NAMALWA (cell line): ENCODE results near the gene NCK2.

Experiments
- DNase-seq: peaks from one replicate; pipeline ENCODE4 v3.0.0-alpha.2; 2015; ENCODE audit warnings: low spot score

NCK2 gene

DNA sequence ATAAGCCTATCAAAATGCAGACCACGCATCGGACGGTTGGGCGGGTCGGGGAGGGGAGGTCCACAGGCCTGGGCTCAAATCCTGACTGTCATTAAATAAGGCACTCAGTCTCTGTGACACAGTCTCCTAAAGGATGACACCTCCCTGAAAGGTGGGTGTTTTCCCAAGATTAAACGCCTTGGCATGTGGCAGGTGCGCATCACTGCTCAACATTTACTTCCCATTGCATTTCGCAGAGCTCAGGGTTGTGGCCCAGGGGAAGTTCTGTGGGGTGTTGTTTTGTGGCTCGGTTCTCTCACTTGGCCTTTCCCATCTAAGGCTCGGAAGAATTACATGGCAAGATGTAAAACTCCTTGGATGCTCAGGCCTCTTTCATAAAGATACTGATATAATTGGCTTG lies 107.4 kb downstream of the NCK2 start:
- DNase-seq: no peak

DNA sequence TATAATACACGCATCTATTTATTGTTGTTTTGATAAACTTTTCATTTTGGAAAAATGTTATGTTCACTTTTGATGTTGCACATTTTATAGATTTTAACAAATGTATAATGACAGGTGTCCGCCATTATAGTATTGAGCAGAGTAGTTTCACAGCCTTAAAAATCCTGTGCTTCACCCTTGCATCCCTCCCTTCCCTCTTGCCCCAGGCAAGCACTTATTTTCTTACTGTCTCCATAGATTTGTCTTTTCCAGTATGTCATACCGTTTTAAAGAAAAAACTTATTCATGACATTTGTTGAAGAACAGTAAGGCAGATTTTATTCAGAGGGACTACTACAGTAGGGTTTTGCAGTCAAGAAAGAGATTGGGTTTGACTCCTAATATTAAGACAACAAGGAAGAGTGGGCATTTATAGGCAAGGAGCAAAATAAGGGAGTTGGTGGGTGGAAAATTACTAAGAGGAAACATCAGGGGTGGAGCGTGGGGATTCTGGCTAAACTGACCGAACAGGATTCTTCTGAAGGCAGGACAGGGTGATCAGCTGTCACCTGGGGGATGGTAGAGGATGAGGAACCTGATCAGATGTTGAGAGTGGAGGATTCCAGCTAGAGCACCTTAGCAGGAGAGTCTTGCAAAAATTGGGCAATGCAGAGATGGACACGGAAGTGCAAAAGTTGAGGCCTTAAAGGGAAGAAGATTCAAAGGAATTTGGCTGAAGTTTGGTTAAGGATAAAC lies 108.8 kb downstream of the NCK2 start:
- no peak for DNase-seq

DNA sequence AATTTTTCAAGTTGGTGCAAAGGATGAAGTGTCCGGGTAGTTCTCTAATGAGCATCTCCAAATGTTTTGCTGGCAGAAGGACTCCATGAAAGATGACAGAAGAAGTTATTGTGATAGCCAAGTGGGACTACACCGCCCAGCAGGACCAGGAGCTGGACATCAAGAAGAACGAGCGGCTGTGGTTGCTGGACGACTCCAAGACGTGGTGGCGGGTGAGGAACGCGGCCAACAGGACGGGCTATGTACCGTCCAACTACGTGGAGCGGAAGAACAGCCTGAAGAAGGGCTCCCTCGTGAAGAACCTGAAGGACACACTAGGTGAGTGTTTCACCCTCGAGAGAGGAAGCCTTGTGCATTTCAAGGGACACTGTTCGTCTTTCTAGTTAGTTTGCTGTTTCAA lies 110.3 kb downstream of the NCK2 start:
- DNase-seq: no peak

- DNase-seq: no peak
These were observed 111.9 kb downstream of the NCK2 start for GRCh38 chr2:105856581-105856980.

DNA sequence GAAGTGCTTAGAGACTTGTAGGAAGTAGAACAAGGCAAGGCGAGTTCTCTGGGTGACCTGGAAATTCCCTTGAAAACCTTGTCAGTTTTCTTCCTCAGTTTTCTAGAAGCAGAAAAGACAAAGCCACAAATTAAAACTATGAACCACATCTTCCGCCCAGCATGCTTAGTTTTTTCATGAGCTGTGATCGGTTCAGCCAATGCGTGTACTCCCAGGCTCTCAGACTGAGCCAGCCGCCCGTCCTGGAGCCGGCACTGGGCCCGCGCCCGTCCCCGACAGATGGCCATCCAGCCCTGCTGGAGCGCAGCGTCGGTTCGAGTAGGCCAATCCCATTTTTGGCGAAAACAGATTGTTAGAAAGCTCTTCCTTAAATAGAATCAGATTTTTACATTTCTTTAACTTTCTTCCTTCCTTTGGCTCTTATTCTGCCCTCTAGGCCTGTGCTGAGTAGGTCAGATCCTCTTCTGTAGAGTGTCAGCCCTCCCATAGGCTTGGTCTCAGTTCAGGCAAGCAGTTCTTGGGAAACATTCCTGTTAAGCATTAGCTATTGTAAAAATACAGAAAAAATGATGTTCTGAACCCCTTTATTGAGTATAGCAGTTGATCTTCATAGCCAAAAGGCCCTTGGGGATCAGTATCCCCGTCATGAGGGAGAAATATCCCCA lies 112.5 kb downstream of the NCK2 start:
- DNase-seq: no peak

DNA sequence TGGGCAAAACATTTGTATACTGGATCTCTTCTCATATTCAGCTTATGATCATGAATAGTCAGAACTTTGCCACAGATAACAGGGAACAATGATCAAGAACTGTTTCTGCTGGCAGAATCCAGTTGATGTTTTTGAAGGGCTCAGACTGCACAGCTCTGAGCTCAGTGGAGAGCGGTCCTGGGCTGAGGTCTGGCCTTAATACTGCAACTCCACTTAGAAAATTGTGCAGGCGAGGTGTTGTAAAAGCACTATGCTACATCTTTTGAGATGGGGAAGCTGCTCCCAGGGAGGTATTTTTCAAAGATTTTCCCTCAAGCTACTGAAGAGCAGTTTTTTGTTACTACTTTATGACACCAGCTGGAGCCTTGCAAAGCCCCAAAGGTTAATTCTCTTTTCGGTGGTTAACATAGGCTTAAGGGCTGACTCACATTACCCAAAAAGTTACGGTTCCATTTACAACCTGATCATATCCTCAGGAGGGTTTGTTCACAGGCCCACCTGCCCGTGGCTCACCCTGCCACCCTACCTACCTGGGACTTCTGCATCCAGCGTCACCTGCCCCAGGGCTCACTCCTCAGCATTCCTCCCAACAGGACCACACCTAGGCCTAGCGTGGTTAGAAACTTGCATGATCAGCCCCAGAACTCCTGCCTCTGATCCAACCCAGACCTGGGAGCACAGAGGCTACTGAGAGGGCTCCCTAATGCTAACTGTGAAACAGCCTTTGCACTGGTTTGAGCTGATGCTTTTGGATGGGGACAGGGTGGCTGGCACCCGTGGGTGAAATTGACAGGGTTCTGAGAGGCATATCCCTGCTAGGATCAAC lies 114.4 kb downstream of the NCK2 start:
- no peak for DNase-seq

DNA sequence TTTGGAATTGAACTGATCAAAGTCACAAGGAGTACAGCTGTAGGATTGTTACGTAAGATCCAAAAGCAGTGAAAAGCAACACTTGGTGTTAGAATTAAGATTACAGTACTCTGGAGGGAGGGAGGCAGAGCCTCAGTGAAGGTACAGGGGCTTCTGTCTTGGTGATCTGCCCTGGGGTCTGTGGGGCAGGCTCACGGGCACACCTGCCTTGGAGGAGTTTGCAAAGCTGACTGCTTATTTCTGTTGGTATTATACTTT lies 114.9 kb downstream of the NCK2 start:
- DNase-seq: no peak

- DNase-seq: no peak
These were observed 115.9 kb downstream of the NCK2 start for GRCh38 chr2:105860567-105860966.

DNA sequence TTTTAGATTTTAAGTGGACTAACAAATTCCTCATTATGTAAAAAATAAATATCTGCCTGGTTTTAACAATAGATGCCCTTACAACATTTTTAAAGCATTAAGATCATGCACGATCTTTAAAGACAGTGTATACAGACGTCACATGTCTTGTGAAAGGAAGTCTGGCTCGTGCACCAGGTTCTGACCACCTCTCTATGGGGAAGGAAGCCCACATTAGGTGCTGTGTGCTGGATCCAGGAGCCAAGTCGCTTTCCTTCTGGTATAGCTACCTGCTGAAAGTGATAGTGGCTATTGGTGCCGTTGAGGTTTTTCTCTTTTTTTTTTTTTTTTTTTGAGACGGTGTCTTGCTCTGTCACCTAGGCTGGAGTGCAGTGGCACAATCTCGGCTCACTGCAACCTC lies 116.5 kb downstream of the NCK2 start:
- DNase-seq: no peak

GRCh38 chr2:105862843-105863242 lies 118.1 kb downstream of the NCK2 start:
- DNase-seq: no peak

- DNase-seq: no peak
These were observed 119.5 kb downstream of the NCK2 start for GRCh38 chr2:105864262-105864661.

DNA sequence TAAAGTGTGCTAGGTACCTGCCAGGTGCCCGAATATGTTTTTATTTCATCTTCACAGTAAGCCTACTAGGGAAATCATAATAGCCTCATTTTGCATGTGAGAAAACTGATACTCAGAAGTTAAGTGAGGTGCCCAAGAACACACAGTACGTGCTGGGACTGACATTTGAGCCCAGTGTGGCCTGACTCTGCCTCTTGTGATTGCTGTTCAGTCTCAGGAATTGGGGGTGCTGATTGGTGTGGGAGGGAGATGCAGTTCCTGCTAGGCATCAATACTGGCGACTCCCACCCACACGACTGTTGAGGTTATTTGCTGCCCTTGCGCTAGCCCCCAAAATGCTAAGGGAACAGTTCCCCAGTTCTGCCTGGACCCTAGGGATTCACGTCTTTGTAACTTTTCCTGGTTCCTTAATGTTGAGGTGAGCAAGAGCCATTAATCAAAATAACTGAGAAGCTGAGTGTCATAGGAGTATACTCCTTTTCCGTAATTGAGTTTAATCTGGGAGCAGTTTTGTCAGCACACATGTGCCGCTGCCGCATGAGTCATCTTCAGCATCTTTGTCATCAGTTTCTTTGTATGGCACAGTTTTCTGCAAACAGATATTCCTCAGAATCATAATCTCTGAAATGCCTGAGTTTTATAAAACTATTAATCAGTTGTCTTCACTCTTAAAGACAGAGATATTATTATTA lies 120.7 kb downstream of the NCK2 start:
- no peak for DNase-seq

- no peak for DNase-seq
These were observed 121.8 kb downstream of the NCK2 start for GRCh38 chr2:105866216-105867185.

- no peak for DNase-seq
These were observed 122.9 kb downstream of the NCK2 start for GRCh38 chr2:105867587-105867986.

DNA sequence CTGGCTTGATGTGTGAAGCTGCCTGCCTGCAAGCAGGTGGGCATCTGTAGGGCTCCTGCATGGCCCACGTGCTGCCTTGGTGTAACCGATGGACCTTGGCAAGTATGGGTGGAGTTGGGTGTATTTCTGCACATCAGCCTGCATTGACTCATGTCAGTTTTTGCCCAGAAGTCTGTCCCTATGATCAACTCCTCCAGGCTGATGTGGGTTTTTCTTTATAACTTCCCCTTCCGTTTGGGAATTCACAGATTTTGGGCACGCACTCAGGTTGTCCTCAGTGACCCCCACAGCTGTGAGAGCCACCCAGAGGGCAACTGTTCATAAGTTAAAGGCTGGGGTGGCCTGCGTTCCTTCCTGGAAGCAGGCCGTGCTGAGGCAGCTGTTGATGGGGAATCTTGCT lies 123.3 kb downstream of the NCK2 start:
- no peak for DNase-seq

DNA sequence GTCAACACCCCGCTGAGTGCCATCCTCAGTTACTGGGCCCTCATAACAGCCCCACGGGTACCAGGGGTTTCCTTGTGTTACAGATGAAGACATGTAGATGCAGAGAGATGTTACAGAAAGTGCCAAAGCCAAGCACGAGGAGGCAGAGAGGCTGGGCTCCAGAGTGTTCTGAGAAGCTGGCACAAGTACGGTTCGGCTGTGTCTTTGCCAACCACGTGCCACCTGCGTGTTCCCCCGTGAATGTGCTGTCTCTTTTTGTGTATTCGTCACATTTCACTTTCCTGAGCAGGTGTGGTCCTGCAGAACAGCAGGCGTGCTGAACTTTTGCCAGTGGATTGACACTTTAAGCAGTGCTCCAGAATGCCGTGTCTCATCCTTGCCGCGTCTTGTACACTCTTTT lies 124.6 kb downstream of the NCK2 start:
- DNase-seq: no peak

DNA sequence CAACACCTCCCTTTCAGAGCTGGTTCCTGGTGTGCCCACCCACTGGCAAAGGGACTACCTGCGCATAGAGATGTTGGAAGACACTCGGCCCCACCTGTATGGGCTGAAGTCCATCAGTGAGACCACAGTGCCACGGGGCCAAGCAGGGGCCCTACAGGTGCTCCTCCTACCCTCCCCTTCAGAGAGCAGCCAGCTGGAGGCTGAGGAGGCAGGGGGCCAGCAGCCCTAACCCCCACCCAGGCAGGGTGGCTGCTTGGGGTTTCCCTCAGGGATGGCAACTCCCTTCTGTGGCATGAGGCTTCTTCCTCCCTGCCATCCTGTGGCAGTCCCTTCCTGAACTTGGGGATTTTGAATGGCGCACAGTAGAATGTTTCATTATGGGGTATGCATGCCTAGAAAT lies 125.3 kb downstream of the NCK2 start:
- no peak for DNase-seq

DNA sequence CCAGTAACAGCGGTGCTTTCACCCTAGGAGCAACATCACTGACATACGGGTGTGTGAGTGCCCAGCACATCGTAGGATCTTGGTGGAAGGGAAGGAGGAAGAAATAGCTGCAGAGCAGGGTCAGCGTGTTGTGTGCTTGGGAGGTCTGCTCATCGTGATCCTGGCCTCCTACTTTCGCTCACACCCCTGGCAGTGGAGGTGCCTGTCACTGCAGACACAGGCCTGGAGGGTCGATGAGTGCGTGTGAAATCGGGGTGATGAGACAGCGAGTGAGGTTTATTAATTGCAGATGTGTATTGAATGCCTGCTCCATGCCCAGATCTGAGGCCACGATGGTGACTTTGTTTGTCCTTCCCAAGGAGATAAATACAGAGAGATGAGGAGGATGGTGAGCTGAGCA lies 126.1 kb downstream of the NCK2 start:
- no peak for DNase-seq

DNA sequence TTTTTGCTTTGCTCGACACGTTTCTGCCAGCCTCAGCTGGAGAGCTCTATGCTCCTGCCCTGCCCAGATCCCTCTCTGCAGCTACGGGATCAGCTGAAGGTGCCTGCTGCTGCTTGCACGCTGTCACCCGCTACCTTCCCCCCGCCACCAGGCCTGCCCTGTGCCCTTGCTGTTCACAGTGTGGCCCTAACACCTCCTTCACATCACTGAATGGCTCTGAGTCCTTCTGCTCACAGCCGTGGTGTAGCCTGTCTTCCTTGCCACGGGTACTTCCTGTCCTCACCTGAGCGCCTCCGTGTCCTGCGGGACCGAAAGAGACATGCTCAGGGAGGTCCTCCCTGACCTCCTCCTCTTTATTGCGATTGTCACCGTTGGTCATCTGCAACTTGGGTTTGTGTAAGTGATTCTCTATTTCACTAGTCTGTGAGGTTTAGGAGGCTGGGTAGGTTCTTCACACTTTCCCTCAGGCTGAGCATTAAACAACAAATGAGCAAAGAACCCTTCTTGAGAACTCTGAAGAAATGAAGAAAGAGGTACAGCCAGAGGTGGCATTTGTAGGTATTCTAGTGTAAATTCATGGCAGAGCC lies 127.5 kb downstream of the NCK2 start:
- DNase-seq: no peak

DNA sequence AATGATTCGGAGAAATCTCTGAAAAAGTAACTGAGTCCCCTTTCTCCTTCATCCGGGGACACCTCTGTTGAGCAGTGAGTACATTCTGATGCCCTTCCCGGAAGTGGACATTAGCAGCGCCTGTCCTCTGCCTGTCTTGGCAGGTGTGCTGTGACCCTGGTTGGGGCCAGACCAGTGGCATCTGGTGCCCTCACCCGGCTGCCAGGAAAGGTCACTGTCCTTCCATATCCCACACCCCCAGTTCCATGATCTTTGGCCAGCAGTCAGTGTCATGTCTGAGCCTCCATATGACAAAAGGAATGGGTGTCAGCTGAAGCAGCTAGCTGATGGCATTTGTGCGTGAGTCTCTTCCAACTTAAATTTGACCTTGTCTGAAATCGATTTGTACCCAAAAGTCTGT lies 128.1 kb downstream of the NCK2 start:
- no peak for DNase-seq

DNA sequence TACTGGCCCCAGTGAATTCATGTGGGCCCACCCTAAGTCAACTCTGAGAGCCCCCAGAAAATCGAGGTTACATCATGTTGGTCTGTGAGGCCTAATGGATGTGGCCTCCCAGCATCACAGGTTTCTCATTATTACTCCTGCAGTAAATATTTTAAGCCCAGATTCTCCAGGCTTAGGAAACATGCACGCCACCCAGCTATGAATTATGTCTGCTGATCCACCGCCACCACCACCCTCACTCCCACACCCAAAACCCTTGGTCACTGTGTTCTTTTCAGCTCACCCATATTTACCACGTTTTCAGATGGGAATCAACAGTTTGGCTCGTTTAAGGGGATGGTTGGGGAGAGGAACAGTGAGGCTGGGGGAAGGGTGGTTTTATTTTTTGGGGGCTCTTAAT lies 128.6 kb downstream of the NCK2 start:
- DNase-seq: no peak
